ENCODE data around the gene TELO2.
"Not testable (repeated sequence)": the region's sequence is repeated elsewhere in the genome, so short reads cannot be mapped to it uniquely, and the experiment has no call there.

The TELO2 gene

GRCh38 chr16:1474796-1475551, 18.2 kb upstream of the TELO2 start, which contains the start of gene CLCN7:
Gene CLCN7, minus strand, starts transcription at chr16:1475028. Its CDS starts 54 bp downstream, at chr16:1474974.
- H3K4me3 ChIP-seq (ENCODE audit: low read depth, low read length), result peak within 1 kb of the TSS; percentile 62

- H3K4me3 ChIP-seq (ENCODE audit: low read depth, low read length), result peak overlapping the region; percentile 62
These were observed 17.5 kb upstream of the TELO2 start for GRCh38 chr16:1475552-1476114.

GRCh38 chr16:1477033-1477432, 16.1 kb upstream of the TELO2 start:
- no peak overlapping the region for H3K4me3 ChIP-seq (ENCODE audit: low read depth, low read length)

GRCh38 chr16:1478937-1479336, 14.2 kb upstream of the TELO2 start:
- H3K4me3 ChIP-seq (ENCODE audit: low read depth, low read length), result not testable (repeated sequence)

DNA sequence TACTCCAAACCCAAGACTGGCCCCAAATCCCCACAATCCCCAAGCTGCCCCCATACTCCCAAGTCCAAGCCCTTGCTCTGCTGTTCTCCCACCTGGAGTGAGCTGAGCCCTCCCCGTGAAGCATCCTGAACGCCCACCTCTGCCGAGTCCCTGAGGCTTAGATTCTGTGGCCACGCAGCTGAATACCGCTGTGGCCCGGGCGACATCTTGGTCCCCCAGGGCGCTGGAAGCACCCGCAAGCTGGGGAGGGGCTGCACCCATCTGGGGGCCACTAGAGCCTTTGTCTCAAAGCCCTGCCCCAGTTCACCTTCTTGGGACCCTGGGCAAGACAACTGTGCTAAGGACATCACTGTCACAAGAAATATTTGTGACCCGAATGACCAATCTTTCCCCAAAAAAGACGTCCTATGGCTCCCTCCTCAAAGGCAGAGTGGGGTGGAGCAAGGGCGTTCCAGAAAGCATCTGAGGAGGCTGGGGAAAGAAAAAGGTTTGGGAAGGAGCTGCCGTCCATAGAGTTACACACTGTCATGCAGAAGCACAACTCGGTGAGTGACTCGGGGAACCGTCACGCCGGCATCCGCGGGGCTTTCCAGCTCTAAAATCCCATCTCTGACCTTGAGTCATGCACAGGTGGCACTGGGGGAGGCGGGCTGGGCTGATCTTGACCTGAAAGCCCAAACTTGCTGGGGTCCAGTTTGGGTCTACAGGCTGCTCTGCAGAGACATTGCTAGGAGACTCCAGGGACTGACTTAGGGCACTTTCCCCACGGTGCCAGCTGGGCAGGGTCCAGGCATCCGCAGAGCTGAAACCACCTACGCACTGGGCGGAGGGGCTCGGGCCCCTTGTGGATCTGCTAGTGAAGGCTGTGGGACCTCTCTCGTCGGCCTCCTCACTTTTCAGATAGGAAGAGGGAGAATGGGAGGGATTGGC, 11.0 kb upstream of the TELO2 start:
- no peak overlapping the region for H3K4me3 ChIP-seq (ENCODE audit: low read depth, low read length)

DNA sequence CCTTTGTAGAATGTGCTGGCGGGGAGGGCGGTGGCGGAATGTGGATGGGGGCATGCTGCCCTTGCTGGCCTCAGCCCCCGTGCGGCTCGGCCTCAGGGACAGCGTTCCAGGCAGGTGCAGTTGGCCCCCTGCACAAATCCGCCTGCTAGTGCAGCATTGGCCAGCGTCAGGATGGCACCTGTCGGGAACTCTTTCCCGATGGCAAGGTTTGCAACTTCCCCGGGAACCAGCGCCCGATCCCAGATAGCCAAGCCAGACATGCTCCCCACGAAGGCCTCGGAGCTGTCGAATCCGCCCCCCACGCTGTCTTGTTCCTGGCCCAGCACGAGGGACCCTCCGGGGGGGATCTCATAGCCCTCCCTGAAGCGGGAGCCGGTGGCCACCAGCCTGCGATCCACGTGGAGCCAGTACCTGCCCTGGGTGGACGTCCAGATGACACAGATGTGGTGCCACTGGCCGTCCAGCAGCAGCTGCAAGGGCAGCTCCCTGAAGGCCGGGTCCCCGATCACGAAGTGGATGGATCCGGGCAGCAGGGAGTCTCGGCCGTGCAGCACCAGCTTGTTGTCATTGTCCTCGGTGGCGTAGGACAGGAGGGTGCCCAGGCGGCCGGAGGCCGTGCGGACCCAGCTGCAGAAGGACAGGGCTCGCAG, 7.2 kb upstream of the TELO2 start:
- no peak overlapping the region for H3K4me3 ChIP-seq (ENCODE audit: low read depth, low read length)

DNA sequence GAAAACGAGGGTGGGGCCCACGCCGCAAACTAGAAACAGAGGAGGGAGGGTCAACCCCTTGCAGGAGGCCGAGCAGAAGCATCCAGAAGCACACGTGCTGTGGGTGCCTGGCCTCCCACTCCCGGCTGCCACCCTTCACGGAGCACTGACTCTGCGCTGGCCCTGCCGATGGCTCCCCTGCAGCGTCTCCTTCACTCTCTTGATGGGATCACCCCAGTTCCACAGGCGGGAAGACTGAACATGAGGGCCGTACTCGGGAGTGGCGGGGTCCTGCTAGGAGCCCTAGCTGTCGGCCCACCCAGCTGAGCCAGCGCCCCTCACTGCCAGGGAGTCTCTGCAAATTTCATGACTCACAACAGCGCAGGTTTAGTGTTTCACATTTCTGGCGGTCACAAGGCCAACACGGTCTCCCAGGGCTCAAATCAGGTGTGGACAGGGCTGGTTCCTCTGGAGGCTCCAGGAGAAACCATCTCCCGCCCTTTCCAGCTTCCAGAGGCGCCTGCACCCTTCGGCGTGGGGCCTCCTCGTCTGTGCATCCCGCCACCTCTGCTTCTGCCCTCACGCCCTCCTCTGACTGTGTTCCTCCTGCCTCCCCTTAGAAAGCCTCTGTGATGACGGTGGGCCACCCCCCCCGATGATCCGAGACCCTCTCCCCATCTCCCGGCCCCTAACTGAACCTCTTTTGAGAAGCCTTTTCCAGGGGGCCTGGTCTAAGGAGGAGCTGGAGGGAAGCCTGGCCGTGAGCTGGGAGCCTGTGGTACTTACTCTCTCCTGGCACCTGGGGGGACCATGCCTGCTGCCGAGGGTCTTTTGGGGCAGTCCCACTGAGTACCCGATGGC, 6.4 kb upstream of the TELO2 start:
- H3K4me3 ChIP-seq (ENCODE audit: low read depth, low read length), result no peak overlapping the region

GRCh38 chr16:1487395-1488053, 5.6 kb upstream of the TELO2 start:
- no peak overlapping the region for H3K4me3 ChIP-seq (ENCODE audit: low read depth, low read length)

GRCh38 chr16:1488054-1488601, 5.0 kb upstream of the TELO2 start:
- H3K4me3 ChIP-seq (ENCODE audit: low read depth, low read length), result no peak overlapping the region

GRCh38 chr16:1488619-1489018, 4.5 kb upstream of the TELO2 start, which contains the start of gene PTX4:
Gene PTX4, minus strand, starts transcription at chr16:1488944. Its CDS starts 35 bp downstream, at chr16:1488909.
- H3K4me3 ChIP-seq (ENCODE audit: low read depth, low read length), result no peak within 1 kb of the TSS

GRCh38 chr16:1489077-1489476, 4.1 kb upstream of the TELO2 start:
- H3K4me3 ChIP-seq (ENCODE audit: low read depth, low read length), result no peak overlapping the region

DNA sequence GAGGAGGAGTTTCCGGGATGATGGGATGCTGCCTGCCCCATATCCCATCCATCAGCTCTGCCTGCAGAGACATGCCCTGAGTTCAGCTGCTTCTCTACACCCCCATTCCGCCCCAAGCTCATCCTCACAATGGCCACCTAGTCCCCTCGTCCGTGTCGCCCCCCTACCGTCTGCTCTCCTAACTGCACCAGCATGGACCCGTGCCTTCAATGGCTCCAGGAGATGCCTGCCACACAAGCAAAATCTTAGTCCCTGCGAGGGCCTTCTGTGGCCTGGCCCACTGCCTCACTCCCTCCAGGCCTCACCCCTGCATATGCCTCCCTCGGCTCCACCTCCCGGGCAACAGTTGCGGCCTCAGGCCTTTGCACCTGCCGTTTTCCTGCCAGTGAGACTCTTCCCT, 1.8 kb upstream of the TELO2 start:
- H3K4me3 ChIP-seq (ENCODE audit: low read depth, low read length), result no peak overlapping the region

GRCh38 chr16:1492082-1492922, 858 bp upstream of the TELO2 start:
- H3K4me3 ChIP-seq (ENCODE audit: low read depth, low read length), result peak overlapping the region; percentile 59

- H3K4me3 ChIP-seq (ENCODE audit: low read depth, low read length), result peak overlapping the region; percentile 59
These were observed 560 bp downstream of the TELO2 start for GRCh38 chr16:1493746-1494094.

DNA sequence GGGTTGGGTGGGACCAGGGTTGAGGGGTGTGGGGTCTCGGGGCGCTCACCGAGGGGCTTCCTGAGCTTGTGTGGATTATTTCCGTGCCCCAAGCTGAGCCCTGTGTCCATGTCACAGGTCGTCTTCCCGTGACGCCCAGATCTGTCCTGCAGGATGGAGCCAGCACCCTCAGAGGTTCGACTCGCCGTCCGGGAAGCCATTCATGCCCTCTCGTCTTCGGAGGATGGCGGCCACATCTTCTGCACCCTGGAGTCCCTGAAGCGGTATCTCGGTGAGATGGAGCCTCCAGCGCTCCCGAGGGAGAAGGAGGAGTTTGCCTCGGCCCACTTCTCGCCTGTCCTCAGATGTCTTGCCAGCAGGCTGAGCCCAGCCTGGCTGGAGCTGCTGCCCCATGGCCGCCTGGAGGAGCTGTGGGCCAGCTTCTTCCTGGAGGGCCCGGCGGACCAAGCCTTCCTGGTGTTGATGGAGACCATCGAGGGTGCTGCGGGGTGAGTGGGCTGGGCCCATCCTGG, 1.0 kb downstream of the TELO2 start:
- H3K4me3 ChIP-seq (ENCODE audit: low read depth, low read length), result peak overlapping the region; percentile 59

DNA sequence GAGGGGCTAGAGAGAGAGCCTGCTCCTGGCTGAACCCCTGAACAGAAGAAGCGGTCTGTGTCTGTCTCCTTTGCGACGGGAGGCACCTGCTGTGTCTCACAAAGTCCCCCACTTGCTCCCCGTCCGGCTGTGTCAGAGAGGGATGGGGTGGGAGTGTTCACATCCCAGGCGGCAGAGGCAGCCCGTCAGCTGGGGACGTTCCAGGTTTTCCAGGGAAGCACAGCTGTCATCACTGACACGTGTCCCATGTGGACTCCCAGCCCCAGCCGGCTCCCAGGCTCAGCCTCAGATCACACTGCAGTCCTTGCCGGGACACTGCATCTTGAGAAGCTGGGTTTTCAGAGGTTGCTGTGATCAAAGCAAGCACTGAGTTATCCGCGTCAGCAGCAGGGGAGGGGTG, 1.6 kb downstream of the TELO2 start:
- no peak overlapping the region for H3K4me3 ChIP-seq (ENCODE audit: low read depth, low read length)

GRCh38 chr16:1495211-1495888, 2.2 kb downstream of the TELO2 start:
- no peak overlapping the region for H3K4me3 ChIP-seq (ENCODE audit: low read depth, low read length)

DNA sequence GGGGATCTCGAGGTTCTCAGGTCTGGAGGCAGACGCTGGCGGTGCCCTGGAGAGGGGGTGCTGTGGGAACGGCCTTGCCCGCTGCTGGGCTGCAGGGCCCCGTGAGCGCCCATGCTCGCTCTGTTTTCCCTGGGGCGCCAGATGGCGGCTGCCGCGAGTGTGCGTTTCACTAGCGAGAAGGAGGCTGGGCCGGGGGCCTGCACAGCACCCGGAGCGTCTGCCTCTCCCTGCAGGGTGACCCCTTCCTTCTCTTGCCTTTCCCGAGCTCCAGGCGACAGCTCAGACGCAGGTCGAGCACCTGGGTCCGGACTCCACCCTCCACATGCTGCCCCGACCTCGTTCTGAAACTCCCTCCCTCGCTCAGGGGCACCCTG, 2.7 kb downstream of the TELO2 start:
- no peak overlapping the region for H3K4me3 ChIP-seq (ENCODE audit: low read depth, low read length)
